RWPE1 (cell line): ENCODE measurements around the gene LAMTOR3.
"Not testable (repeated sequence)": the region's sequence is repeated elsewhere in the genome, so short reads cannot be mapped to it uniquely, and the experiment has no call there.

Source experiments
- CTCF ChIA-PET: fragments of 350-600 bp; sonication (Branson Sonifier 250); formaldehyde crosslinking; extraction: SDS; loops from one replicate; lab custom pipeline; 2021; lab: Yijun Ruan, JAX
- POLR2A ChIA-PET: fragments of 400-600 bp; formaldehyde crosslinking; extraction: SDS; loops from one replicate; lab custom pipeline; 2020; ENCODE audit warnings: antibody characterized with exemption; ENCODE audit not compliant: low non-redundant PET; lab: Yijun Ruan, JAX
- DNase-seq: peaks from one replicate; pipeline ENCODE4 v3.0.0; 2012; ENCODE audit warnings: low spot score
- H3K27ac ChIP-seq: fragments of 450-650 bp; 2 replicates; pipeline ENCODE4 v1.5.1; 2017
- TF ChIP-seq, protein P1 (sequence below): fragments of 450-650 bp; conservative IDR thresholded peaks from 2 replicates; pipeline ENCODE4 v1.5.1; 2017; ENCODE audit warnings: low read depth, mild to moderate bottlenecking

The LAMTOR3 gene

GRCh38 chr4:99834569-99834968 lies 59.7 kb downstream of the LAMTOR3 start:
- no peak overlapping the region for H3K27ac ChIP-seq
- DNase-seq: no peak
- POLR2A ChIA-PET: no interaction called here
- CTCF ChIA-PET: interaction anchor here (0.7 kb wide), 1 partner anchor 14 kb away, joined by 3 read pairs; no protein-coding TSS in a partner anchor
- TF ChIP-seq, protein P1, sequence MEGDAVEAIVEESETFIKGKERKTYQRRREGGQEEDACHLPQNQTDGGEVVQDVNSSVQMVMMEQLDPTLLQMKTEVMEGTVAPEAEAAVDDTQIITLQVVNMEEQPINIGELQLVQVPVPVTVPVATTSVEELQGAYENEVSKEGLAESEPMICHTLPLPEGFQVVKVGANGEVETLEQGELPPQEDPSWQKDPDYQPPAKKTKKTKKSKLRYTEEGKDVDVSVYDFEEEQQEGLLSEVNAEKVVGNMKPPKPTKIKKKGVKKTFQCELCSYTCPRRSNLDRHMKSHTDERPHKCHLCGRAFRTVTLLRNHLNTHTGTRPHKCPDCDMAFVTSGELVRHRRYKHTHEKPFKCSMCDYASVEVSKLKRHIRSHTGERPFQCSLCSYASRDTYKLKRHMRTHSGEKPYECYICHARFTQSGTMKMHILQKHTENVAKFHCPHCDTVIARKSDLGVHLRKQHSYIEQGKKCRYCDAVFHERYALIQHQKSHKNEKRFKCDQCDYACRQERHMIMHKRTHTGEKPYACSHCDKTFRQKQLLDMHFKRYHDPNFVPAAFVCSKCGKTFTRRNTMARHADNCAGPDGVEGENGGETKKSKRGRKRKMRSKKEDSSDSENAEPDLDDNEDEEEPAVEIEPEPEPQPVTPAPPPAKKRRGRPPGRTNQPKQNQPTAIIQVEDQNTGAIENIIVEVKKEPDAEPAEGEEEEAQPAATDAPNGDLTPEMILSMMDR: no peak

DNA sequence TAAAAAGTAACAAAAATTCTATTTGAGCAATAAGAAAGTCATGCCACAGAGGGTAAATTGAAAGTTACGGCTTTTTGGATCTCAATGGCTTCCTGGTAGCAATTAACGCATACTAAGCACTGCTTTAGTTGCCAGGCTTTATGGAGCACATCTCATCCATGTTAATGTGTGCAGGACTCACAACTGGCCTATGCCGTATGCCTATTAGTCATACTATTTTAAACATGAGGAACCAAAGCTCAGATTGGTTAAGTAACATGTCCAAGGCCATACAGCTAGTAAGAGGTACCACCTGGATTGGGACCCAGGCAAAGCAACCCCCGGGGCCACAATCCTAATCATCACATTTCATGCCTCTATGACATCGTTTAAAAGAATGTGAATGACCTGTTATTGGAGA lies 60.5 kb downstream of the LAMTOR3 start:
- ChIA-PET POLR2A (no interaction called here), CTCF (interaction anchor here (0.7 kb wide), 1 partner anchor 13 kb away, joined by 3 read pairs; no protein-coding TSS in a partner anchor)
- TF ChIP-seq, protein P1: no peak
- no peak overlapping the region for H3K27ac ChIP-seq
- DNase-seq: no peak

- no peak overlapping the region for H3K27ac ChIP-seq
- TF ChIP-seq, protein P1: no peak
- DNase-seq: no peak
- ChIA-PET POLR2A (no interaction called here), CTCF (interaction anchor here (0.6 kb wide), 1 partner anchor 26 kb away, joined by 4 read pairs; no protein-coding TSS in a partner anchor)
These were observed 61.5 kb downstream of the LAMTOR3 start for GRCh38 chr4:99832758-99833157.

- no peak overlapping the region for H3K27ac ChIP-seq
- DNase-seq: no peak
- TF ChIP-seq, protein P1: no peak
- ChIA-PET CTCF (no interaction called here), POLR2A (no interaction called here)
These were observed 61.9 kb downstream of the LAMTOR3 start for GRCh38 chr4:99832321-99832720.

GRCh38 chr4:99830051-99830450 lies 64.2 kb downstream of the LAMTOR3 start:
- CTCF ChIA-PET: interaction anchor here (0.6 kb wide), 1 partner anchor 148 kb away, joined by 3 read pairs; no protein-coding TSS in a partner anchor
- DNase-seq, H3K27ac ChIP-seq, POLR2A ChIA-PET: not testable (repeated sequence)

GRCh38 chr4:99828477-99828876 lies 65.8 kb downstream of the LAMTOR3 start:
- DNase-seq: no peak
- ChIA-PET POLR2A (no interaction called here), CTCF (interaction anchor here (1.0 kb wide), 1 partner anchor 268 kb away, joined by 3 read pairs; no protein-coding TSS in a partner anchor)
- TF ChIP-seq, protein P1: no peak
- no peak overlapping the region for H3K27ac ChIP-seq
